Fibroblast of skin of left quadriceps (primary cell): ENCODE results near the gene EHBP1L1.
A peak's percentile ranks its signal among the peaks of the same experiment; 100 is the strongest.

Experiments
- DNase-seq, 2 experiments: peaks; one replicate each; pipeline ENCODE4 v3.0.0-alpha.2; 2013; ENCODE audit warnings: low read depth in 2 of 2

Gene EHBP1L1

DNA sequence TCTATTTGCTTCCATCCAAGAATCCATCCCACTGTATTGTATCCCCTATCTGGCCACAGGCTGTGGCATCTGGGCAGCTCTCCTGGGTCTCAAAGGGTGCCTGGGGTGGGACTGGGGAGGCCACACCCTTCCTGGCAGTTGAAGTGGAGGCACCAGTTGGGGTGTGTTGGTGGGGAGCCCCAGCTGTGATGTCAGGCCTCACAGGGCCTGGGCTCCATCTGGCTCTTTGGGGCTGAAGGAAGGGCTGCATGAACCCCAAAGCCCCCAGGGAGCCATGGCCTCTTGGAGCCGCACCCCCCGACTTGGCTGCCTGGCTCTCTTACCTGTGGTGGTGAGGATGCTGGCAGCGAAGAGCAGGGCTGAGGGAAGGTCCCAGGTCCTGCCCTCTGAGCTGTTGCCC, 19.3 kb downstream of the EHBP1L1 start:
- no peak for DNase-seq

DNA sequence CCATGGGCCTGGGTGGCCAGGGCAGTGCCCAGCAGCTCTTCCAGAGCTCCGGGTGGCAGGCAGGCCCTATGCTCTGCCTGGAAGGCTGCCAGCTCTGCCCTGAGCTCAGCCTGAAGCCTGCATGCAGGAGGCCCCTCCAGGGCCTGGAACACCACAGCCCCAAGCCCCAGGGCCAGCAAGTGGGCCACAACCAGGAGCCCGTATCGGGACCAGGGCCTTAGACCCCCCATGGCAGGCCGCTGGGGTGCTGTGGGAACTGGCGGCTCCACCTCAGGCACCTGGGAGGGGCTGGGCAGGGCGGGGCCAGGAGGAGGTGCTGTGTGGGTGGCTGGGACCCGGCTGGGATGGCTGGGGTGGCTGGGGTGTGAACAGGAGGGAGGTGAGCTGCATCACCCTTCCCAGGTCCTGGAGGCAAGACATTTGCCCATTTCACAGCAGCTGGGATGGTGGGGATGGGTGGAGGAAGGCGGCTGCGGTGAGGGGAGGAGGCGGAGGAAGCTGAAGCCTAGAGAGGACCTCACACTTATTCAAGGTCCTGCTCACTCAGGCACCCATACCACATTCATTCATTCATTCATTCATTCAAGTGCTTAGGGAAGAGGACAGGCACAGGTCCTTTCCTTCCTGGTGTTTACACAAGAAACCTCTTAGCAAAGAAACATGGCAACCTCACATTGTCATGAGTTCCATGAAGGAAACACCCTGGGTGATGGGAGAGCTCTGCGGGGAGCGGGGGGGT, 19.9 kb downstream of the EHBP1L1 start, which contains the start of gene KCNK7:
KCNK7 (minus strand) TSS at position 258 of the 739 bp plus-strand sequence; CDS start at position 230, 28 bp downstream.
- no peak for DNase-seq

DNA sequence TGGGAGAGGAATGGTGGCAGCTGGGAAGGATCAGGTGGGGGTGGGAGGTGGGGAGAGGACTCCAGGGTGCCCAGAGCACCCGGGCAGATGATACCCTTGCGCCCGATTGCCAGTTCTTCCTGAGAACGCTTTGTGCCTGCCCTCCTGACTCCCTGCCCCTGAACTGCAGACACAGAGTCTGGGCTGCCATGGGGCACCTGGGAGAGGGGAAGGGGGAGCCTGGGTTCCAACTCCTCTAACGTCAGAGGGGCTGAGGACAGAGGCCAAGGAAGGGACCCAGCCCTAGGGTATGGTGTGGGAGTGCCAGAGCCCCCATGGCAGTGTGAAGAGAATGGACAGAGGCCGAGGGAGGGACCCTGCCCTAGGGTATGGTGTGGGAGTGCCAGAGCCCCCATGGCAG, 20.7 kb downstream of the EHBP1L1 start:
- no peak for DNase-seq

DNA sequence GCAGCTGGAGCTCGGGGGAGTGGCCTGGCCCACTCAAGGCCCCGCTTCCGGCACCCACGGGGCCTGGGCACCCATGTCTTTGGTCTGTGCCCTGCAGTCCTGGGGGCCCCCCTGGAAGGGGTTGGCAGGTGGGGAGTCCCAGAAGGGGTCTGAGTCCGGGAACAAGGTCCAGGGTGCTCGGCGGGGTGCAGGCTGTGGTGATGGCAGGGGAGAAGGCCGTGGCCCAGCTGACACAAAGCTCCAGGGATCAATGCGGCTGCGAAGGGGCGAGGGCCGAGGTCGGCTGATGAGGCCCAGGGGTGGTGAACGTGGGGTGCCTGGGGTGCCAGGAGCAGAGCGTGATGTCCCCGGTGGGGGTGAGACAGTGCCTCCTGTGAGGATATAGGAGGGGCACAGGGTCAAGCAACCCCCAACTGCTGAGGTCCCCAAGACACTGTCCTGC, 22.4 kb downstream of the EHBP1L1 start:
- DNase-seq: no peak

GRCh38 chr11:65599216-65599954, 23.5 kb downstream of the EHBP1L1 start:
- no peak for DNase-seq

GRCh38 chr11:65599955-65600246, 24.0 kb downstream of the EHBP1L1 start:
- DNase-seq: no peak

DNA sequence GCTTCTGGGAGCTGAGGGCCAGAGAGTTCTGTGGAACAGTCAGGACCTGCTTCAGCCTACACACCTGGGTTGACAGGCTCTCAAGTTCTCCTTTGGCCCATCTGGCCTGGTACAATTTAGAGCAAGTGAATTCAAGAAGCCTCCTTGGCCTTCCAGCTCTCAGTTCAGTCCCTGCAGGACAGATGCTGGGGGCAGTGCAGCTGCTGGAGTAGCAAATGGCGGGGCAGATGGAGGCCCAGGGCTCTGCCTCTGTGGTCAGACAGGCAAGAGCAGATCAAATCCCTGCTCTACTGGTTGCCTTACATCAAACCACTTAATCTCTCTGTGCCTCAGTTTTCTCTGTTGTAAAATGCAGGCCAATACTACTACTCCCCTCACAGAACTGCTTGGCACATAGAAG, 28.4 kb downstream of the EHBP1L1 start:
- DNase-seq: no peak

DNA sequence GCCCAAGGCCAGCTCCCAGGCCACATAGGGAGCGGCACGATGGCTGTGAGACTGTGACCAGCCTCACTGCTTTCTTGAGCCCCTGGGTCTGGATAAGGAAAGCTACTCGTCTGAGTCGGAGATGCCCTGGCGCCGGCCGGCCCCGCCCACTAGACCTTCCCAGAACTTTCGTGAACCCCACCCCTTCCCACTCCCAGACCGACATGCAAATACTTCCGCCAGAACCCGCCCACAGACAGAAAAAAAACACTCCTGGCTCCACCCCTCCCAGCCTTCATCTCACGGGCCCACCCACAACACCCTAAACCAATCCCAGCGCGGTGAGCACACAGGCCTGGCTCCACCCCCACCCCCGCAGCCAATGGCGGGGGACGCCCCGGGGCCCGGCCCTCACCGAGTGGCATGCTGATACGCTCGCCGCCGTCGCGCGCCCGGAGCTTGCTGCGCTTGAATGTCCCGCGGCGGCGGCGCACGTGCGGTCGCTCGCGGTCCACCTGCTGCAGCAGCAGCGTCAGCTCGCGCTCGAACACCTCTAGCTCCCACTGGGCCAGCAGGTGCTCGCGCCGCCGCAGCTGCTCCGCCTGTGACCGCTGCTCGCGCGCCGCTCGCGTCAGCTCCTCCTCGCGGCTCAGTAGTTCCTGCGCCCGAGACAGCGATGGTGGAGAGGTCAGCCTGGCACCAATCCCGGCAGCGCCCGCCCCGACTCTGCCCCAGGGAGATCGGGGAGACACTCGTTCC, 31.2 kb downstream of the EHBP1L1 start:
- DNase-seq: peak; percentile 94

DNA sequence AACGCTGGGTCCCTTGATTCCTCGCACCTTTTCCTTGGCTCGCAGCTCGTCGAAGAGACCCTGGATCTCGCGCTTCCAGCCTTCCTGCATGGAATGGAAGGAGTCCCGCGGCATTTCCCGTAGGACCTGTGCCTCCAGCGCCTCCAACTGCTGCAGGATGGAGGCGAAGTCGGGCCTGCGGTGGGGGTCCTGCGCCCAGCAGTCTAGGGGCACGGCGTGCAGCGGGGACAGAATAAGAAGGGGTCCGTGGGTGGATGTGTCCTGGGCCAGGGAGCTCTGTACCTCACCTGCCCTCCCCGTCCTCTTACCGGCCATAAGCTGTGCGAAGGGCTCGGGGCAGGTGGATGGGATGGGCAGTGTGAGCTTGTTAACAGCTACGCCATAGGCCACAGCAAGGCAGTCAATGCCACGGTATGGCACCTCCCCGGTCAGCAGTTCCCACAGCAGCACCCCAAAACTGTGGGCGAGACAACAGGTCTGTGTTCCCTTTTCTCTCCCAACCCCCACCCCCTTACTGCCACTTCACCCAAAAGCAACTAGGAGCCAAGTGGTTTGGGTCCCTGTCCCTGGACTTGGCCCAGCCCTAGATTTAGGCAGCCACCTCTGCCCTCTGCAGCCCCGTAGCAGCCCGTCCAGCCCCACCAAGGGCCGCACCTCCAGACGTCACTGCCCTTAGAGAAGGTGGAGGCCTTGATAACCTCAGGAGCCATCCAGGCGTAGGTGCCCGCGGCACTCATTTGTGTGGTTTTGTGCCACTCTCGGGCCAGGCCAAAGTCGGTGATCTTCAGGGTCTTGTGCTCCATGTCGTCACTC, 32.0 kb downstream of the EHBP1L1 start:
- no peak for DNase-seq

DNA sequence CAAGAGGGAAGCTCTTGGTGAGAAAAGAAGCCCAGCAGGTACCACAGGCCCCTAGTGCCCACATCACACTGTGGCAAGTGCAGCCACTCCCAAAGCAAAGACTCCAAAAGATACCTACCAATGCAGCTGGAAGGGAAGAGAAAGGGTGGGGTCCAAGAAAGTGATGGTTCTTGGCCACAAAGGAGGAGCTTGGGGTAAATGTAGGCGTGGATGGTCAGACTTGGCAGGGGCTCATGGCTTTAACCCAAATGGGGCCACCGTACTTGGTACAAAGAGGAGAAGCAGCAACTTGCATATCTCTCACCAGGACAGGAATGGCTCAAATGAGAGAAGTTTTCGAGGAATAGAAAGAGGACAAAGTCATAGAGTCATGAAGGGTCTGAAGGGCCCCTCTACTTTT, 33.4 kb downstream of the EHBP1L1 start:
- no peak for DNase-seq

DNA sequence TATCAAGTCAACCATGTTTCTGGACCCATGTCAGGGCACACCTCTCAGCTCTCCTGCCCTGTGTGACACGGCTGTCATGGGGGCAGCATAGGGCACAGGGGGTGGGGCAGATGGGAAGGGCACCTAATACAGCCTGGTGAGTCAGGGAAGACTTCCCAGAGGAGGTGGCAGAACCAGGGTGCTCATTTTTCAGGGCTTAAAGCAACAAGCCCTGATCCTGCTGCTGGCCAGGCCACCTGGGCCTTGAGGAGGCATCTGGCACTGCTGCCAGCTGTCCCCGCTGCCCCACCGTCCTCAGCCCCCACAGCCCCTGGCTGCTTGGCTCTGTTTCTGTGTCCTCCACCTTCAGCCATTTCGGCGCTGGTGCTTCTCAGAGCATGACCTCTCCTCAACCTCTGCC, 33.8 kb downstream of the EHBP1L1 start:
- DNase-seq: no peak

GRCh38 chr11:65610404-65610803, 34.6 kb downstream of the EHBP1L1 start:
- DNase-seq: no peak

DNA sequence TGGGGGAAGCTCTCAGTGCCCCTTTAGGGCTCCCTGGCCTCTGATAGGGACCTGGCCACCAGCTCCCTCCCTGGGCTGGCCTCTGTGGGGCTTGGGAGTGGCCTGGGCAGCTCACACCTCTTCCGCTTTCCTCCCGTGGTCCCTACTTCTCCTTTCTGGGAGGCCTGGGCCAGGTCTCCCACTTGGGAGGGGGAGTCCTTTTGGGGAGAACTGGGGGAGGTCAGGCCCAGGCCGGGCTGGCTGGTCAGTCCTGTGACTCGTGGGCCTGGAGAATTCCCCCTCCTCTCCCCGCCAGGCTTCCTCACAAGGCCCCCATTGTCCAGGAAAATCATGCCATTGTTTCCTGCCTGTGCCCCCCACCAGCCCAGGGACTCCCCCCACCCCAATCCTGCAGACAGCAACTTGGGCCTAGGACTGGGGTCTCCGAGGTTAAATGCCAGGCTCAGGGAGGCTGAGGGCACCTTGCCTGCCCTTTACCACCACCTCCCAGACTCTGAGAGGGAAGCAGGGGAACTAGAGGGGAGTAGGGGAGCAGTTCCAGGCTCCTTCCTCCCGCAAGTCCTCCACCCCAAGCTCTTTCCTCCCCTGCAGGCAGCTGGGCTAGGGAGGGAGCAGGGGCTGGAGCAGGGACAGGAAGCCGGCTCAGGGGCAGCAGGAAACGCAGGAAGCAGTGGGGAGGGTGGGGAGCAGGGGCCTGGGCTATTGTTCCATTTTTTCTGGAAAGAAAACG, 35.3 kb downstream of the EHBP1L1 start:
- DNase-seq: no peak

GRCh38 chr11:65611758-65612603, 36.1 kb downstream of the EHBP1L1 start:
- DNase-seq: no peak

- DNase-seq: no peak
Observed at GRCh38 chr11:65612691-65613090, 36.8 kb downstream of the EHBP1L1 start.

DNA sequence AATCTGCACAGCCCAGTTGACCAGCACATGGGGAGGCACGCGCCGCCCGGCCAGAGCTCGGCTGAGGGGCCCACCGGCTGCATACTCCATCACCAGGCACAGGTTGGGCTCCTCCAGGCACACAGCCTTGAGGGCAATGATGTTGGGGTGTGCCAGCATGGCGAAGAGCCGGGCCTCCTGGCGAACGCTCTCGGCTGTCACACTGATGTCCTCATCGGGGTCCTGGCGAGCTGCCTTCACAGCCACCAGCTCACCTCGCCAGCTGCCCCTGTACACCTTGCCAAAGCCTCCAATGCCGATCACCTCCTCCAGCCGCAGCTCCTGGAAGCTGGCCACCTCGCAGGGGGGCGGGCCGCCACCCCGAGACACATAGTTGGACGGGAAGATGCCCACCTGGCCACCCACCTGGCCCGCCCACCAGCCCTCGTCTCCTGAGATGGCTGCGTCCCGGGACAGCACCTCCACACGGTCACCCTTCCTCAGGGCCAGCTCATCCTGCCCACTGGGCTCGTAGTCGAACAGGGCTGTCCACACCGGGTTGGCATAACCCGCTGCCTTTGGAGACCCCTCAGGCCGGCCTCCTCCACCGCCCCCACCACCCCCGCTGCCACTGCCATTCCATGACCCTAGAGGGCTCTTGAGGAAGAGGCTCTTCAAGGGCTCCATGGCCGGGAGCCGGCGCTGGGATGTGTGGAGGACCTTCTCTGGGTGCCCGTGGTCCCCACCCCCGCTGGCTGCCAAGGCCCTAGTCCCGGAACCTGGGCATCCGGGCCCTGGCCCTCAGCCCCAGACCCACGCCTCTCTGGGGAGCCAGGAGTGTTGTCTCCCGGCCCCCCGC, 37.5 kb downstream of the EHBP1L1 start:
- DNase-seq: no peak

DNA sequence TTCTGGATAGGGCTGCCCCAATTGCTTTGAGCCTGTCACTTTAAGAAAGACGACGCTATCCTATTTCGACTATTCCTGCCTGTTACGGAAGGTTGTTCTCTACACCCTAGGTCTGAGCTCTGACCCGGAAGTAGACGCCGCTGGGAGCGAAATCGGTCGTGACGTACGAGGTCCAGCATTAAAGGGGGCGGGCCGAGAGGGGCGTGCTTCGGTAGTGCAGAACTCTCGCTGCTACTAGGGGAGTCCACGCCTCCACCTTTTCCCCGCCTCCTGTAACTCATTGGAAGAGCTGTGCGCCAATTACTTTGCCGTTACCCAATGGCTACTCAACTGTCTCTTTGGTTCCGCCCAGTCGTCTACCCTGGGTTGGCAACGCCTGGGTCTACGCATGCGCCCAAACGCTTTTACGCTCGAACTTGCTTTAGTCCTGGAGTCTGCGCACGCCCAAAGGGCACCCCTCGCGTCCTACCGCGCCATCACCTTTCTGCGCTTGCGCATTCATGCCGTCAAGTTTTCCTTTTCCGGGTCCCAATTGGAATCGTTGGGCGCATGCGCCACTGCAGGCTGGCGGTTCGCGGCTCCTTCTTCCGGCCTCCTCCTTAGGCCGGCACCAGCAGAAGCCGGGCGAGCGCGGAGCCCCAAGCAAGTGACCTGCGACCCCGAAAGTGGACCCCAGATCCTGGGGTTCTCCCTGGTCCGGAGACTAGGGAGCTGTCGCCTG, 39.5 kb downstream of the EHBP1L1 start, which contains the start of gene PCNX3:
PCNX3 (plus strand) TSS at position 548 of the 721 bp plus-strand sequence. CDS start 536 bp downstream, outside the sequence.
- peak; percentile 100 for DNase-seq

GRCh38 chr11:65615950-65616574, 40.2 kb downstream of the EHBP1L1 start:
- DNase-seq: no peak
